ENCODE data around the gene CTNND2.
"Not testable (repeated sequence)": the region's sequence is repeated elsewhere in the genome, so short reads cannot be mapped to it uniquely, and the experiment has no call there.

The CTNND2 gene

GRCh38 chr5:11432116-11432515, 472.1 kb downstream of the CTNND2 start:
- no peak for DNase-seq

DNA sequence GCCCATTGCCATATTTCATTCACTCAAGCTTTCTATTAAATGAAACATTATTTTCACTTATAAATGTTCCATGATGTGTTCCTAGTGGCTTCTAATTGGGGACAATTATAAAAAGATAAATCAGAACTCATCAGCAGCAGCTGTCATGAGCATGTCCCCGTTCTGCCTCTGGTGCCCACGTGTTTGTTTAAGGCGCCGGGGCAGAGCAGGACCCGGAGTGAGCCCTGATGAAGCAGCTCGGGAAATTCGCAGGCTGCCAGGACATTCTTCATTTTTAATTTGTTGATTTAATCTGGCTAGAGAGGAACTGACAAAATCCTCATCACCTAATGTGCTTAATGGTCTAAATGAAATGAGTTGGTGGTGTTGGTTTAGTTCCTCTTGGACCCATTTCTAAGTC, 475.0 kb downstream of the CTNND2 start:
- DNase-seq, result no peak

DNA sequence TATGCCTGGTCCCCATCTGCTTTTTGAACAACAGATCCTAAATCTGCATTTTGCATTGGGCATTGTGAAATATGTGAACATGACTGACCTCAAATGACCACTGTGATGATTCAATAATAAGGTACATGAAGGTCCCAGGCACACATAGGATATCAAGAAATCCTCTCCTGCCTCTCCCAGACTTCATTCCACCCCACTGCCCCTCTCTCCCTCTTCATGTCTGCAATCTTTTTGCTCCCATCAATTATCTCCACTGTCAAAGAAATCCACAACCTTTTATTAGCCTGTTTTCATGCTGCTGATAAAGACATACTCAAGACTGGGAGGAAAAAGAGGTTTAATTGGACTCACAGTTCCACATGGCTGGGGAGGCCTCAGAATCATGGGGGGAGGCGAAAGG, 476.7 kb downstream of the CTNND2 start:
- no peak for DNase-seq

DNA sequence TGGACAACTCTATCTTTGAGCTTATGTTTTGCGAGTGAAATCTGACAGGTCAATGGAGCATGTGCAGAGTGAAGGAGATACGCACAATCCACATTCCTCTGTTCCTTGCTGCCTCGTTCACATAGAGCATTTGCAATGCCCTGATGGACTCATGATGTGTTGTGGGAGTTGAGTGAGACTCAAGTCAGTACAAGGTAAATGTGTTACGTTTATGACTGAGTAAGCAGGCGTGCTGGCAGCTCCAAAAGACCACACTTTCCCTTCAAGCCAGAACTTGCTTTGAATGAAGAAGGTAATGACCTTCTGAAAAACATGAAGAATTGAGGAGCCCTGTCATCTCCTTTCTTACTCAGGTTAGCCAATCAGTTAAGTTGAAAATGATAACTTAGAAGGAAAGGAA, 477.8 kb downstream of the CTNND2 start:
- no peak for DNase-seq

DNA sequence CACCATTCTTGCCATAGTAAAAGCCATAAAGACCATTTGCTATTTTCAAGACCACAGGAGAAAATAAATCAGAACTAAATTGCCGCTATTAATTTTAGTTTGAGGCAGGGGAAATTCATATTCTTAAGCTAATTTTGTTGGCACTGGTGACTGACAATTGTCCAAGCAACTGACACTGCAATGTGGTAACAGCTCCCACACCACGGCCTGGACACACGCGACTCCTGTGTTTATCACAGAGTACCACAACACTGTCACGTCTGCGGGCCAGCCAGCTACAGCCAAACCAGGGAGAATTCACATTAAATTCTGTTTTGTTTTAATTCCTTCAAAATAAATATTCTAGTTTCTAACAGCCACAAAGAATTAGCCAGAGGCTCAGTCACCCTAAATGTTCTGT, 481.9 kb downstream of the CTNND2 start:
- no peak for DNase-seq

- DNase-seq, result no peak
These were observed 483.3 kb downstream of the CTNND2 start for GRCh38 chr5:11420969-11421368.

DNA sequence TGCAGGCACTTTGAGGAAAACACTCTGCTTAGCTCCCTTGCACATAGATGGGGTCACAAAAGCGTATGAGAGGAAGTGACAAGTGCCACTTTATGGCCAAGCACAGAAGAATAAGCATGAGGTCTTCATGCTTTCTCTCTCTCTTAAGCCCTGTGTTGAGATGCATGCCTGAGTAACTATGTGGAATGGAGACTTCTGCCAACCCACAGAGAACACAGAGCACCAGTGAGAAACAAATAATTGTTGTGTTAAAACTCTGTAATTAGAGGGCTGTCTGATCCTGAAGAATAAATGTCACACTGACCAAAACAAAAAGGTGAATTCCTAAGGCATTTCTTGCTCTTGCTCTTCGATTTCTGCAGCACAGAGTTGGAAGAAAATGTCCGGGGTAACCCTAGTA, 488.5 kb downstream of the CTNND2 start:
- no peak for DNase-seq

- not testable (repeated sequence) for DNase-seq
These were observed 489.5 kb downstream of the CTNND2 start for GRCh38 chr5:11414732-11415131.

GRCh38 chr5:11411621-11412020, 492.6 kb downstream of the CTNND2 start:
- no peak for DNase-seq

- no peak for DNase-seq
These were observed 496.6 kb downstream of the CTNND2 start for GRCh38 chr5:11407556-11408145.

- DNase-seq, result no peak
These were observed 503.9 kb downstream of the CTNND2 start for GRCh38 chr5:11400316-11400715.

GRCh38 chr5:11398728-11399127, 505.5 kb downstream of the CTNND2 start:
- DNase-seq, result no peak

DNA sequence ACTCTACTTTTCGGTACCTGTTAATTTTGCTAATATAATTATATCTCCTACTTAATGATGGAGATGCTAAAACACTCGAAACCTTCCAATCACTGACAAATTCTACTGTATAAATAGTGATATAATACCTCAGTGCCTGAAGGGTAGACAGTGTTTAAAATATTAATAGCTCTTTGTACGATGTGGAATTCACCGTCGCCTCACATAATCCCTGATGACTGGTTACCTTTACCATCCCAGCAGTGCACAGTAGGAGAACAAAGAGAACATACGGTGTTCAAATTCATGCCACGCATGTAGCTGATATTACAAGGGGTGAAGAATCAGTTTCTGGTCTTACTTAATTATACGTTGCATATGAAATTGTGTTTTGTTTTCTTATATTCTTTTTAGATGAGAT, 506.7 kb downstream of the CTNND2 start:
- no peak for DNase-seq

DNA sequence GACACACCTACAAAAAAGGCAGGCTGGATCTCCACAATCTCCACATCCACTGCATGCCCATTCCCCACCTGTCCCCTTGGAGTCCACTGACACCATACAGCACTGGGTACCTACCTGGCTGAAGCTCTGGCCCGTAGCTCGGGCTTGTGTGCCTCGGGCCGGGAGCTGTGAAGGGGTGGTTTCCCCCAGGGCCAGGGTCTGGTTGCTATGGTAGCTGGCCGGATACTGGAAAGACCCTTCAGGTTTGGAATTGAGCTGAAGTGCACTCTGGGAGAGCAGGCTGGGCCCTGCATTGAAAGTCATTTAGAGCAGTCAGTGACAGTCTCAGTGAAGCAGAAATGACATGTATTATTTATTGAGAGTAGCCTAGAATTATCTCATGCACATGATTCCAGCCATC, 507.3 kb downstream of the CTNND2 start:
- DNase-seq, result no peak

- no peak for DNase-seq
These were observed 509.3 kb downstream of the CTNND2 start for GRCh38 chr5:11394933-11395332.

- no peak for DNase-seq
These were observed 513.9 kb downstream of the CTNND2 start for GRCh38 chr5:11390291-11390767.

- DNase-seq, result no peak
These were observed 516.9 kb downstream of the CTNND2 start for GRCh38 chr5:11387382-11387781.

- DNase-seq, result no peak
These were observed 517.8 kb downstream of the CTNND2 start for GRCh38 chr5:11386398-11386797.

DNA sequence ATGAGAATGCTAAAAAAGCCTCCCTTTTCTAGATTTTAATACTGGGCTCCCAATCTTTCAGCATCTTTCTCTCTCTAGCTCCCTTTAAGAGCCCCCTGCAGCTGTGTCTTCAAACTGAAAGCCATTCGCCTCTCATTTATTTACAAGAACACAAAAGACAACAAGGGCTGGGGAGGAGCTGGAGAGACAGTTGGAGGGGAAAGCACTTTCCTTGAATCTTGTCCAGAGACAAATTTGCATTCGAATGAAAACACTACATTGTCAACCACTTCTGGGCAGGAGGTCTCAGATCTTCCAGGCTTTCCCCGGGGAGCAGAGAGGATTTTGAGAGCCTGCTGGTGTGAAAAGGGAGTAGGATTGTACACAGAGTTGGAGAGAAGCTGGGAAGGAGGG, 518.3 kb downstream of the CTNND2 start:
- no peak for DNase-seq

GRCh38 chr5:11385251-11385900, 518.9 kb downstream of the CTNND2 start:
- DNase-seq, result no peak

GRCh38 chr5:11384441-11385250, 519.6 kb downstream of the CTNND2 start:
- peak; percentile 27 for DNase-seq

- no peak for DNase-seq
These were observed 520.6 kb downstream of the CTNND2 start for GRCh38 chr5:11383506-11384095.

- DNase-seq, result no peak
These were observed 525.8 kb downstream of the CTNND2 start for GRCh38 chr5:11378461-11378860.

- DNase-seq, result no peak
These were observed 526.4 kb downstream of the CTNND2 start for GRCh38 chr5:11377896-11378295.
